Mesenchymal stem cell (in vitro differentiated cells and primary cell): ENCODE measurements around the gene HERPUD1.
"Not testable (repeated sequence)": the region's sequence is repeated elsewhere in the genome, so short reads cannot be mapped to it uniquely, and the experiment has no call there.

ENCODE experiments used
- DNase-seq: peaks from one replicate; pipeline ENCODE4 v3.0.0-alpha.2; 2013
- H2AFZ ChIP-seq: one replicate; pipeline ENCODE4 v1.6.1; 2013; ENCODE audit warnings: low read depth, mild to moderate bottlenecking, control low read depth, inconsistent platforms, low read length, moderate library complexity
- H2AK5ac ChIP-seq: 2 replicates; pipeline ENCODE4 v1.6.1; 2013; ENCODE audit warnings: low read length, moderate library complexity, mild to moderate bottlenecking, inconsistent platforms; ENCODE audit not compliant: severe bottlenecking
- H2BK120ac ChIP-seq: one replicate; pipeline ENCODE4 v1.6.1; 2013; ENCODE audit warnings: low read depth, mild to moderate bottlenecking, inconsistent platforms, low read length, moderate library complexity
- H2BK12ac ChIP-seq, 2 experiments: one replicate each; pipeline ENCODE4 v1.6.1; 2013; ENCODE audit warnings: inconsistent platforms in 2 of 2, low read length in 2 of 2, mild to moderate bottlenecking in 2 of 2, moderate library complexity in 2 of 2, control low read depth in 1 of 2
- H2BK15ac ChIP-seq: one replicate; pipeline ENCODE4 v1.6.1; 2013; ENCODE audit warnings: mild to moderate bottlenecking, low read depth, inconsistent platforms; ENCODE audit not compliant: poor library complexity, severe bottlenecking
- H2BK5ac ChIP-seq: 2 replicates; pipeline ENCODE4 v1.6.1; 2013; ENCODE audit warnings: low read depth, mild to moderate bottlenecking, low read length, control low read depth, inconsistent platforms; ENCODE audit not compliant: poor library complexity, severe bottlenecking
- H3K14ac ChIP-seq, 2 experiments: one replicate each; pipeline ENCODE4 v1.6.1; 2013; ENCODE audit warnings: inconsistent platforms in 2 of 2, low read length in 2 of 2, control low read depth in 1 of 2, mild to moderate bottlenecking in 1 of 2, moderate library complexity in 1 of 2
- H3K18ac ChIP-seq, 2 experiments: one replicate each; pipeline ENCODE4 v1.6.1; 2013; ENCODE audit warnings: inconsistent platforms in 2 of 2, low read length in 2 of 2, control low read depth in 1 of 2, low read depth in 1 of 2, mild to moderate bottlenecking in 1 of 2
- H3K23ac ChIP-seq, 2 experiments: one replicate each; pipeline ENCODE4 v1.6.1; 2013; ENCODE audit warnings: inconsistent platforms in 2 of 2, low read length in 2 of 2, mild to moderate bottlenecking in 2 of 2, moderate library complexity in 2 of 2, control low read depth in 1 of 2
- H3K27ac ChIP-seq: 2 replicates; pipeline ENCODE4 v1.5.1; 2013; ENCODE audit warnings: mild to moderate bottlenecking, moderate library complexity, low read length, control low read depth, inconsistent platforms; ENCODE audit not compliant: poor library complexity, severe bottlenecking
- H3K27me3 ChIP-seq, 2 experiments: 2 replicates each; pipeline versions ENCODE4 v1.6.1 to v1.7.0; 2013; ENCODE audit warnings: low read length in 2 of 2, mild to moderate bottlenecking in 2 of 2, moderate library complexity in 2 of 2, control low read depth in 1 of 2, inconsistent platforms in 1 of 2; ENCODE audit not compliant: control insufficient read depth in 1 of 2, insufficient read depth in 1 of 2
- H3K36me3 ChIP-seq, 2 experiments: 2 replicates each; pipeline versions ENCODE4 v1.6.1 to v1.7.0; 2013; ENCODE audit warnings: low read length in 2 of 2, control low read depth in 1 of 2, inconsistent platforms in 1 of 2, low read depth in 1 of 2, mild to moderate bottlenecking in 1 of 2; ENCODE audit not compliant: insufficient read depth in 2 of 2, control insufficient read depth in 1 of 2
- H3K4ac ChIP-seq, 2 experiments: one replicate each; pipeline ENCODE4 v1.6.1; 2013; ENCODE audit warnings: inconsistent platforms in 2 of 2, low read length in 2 of 2, mild to moderate bottlenecking in 2 of 2, moderate library complexity in 2 of 2, control low read depth in 1 of 2, low read depth in 1 of 2
- H3K4me1 ChIP-seq: 2 replicates; pipeline ENCODE4 v1.6.1; 2013; ENCODE audit warnings: low read depth, low read length, control low read depth; ENCODE audit not compliant: control insufficient read depth, insufficient read depth
- H3K4me2 ChIP-seq: 2 replicates; pipeline ENCODE4 v1.6.1; 2013; ENCODE audit warnings: low read length, mild to moderate bottlenecking, inconsistent platforms; ENCODE audit not compliant: poor library complexity, severe bottlenecking
- H3K4me3 ChIP-seq, 2 experiments: 2 replicates each; pipeline versions ENCODE4 v1.5.1 to v1.7.0; 2013; ENCODE audit warnings: low read length in 2 of 2, mild to moderate bottlenecking in 2 of 2, control low read depth in 1 of 2, low read depth in 1 of 2; ENCODE audit not compliant: insufficient read depth in 1 of 2
- H3K79me1 ChIP-seq: replicated peaks from 2 replicates; pipeline ENCODE4 v1.6.1; 2013; ENCODE audit warnings: mild to moderate bottlenecking, control low read depth, low read length, inconsistent platforms; ENCODE audit not compliant: poor library complexity, severe bottlenecking
- H3K9ac ChIP-seq: 2 replicates; pipeline ENCODE4 v1.7.0; 2013; ENCODE audit warnings: mild to moderate bottlenecking, low read length, moderate library complexity
- H3K9me3 ChIP-seq: 2 replicates; pipeline ENCODE4 v1.7.0; 2013; ENCODE audit warnings: mild to moderate bottlenecking, low read length; ENCODE audit not compliant: control insufficient read depth
- H4K8ac ChIP-seq: one replicate; pipeline ENCODE4 v1.6.1; 2013; ENCODE audit warnings: inconsistent platforms, mild to moderate bottlenecking, low read length, moderate library complexity
- H4K91ac ChIP-seq: one replicate; pipeline ENCODE4 v1.6.1; 2013; ENCODE audit warnings: mild to moderate bottlenecking, low read length, inconsistent platforms
- WGBS: methylation state at CpG from one replicate; pipeline ENCODE4 v1.1.7; 2013; ENCODE audit warnings: mixed read lengths; 5-methylcytosine and 5-hydroxymethylcytosine counted together

Gene HERPUD1

GRCh38 chr16:56990407-56991286, 58.7 kb downstream of the HERPUD1 start:
- no peaks in the 10 kb centered on the region for H3K9me3 ChIP-seq
- peak overlapping the region in 1 of 2 experiments; percentile 74 for H3K14ac ChIP-seq
- H3K4me3 ChIP-seq: peak overlapping the region in 1 of 2 experiments; percentile 96
- no peak overlapping the region for H4K8ac ChIP-seq
- no peak overlapping the region for H3K27ac ChIP-seq
- H2BK120ac ChIP-seq: no peak overlapping the region
- no peaks in the 10 kb centered on the region for H3K79me1 ChIP-seq
- DNase-seq: no peak
- no peak overlapping the region for H2BK15ac ChIP-seq
- no peak overlapping the region for H2AFZ ChIP-seq
- peak overlapping the region; percentile 97 for H3K9ac ChIP-seq
- no peak overlapping the region for H2AK5ac ChIP-seq
- no peak overlapping the region for H3K4ac ChIP-seq
- WGBS: 94% methylated on average over 13 of the region's 16 CpGs
- no peak overlapping the region for H4K91ac ChIP-seq
- H3K23ac ChIP-seq: no peak overlapping the region
- no peak overlapping the region for H3K4me2 ChIP-seq
- peaks cover 12% of the 10 kb centered on the region for H3K4me1 ChIP-seq
- peaks cover 0 to 17% of the 10 kb centered on the region in 2 experiments for H3K36me3 ChIP-seq
- H2BK5ac ChIP-seq: no peak overlapping the region
- no peak overlapping the region for H3K18ac ChIP-seq
- H3K27me3 ChIP-seq: no peaks in the 10 kb centered on the region
- peak overlapping the region; percentile 1 to 76 for H2BK12ac ChIP-seq

DNA sequence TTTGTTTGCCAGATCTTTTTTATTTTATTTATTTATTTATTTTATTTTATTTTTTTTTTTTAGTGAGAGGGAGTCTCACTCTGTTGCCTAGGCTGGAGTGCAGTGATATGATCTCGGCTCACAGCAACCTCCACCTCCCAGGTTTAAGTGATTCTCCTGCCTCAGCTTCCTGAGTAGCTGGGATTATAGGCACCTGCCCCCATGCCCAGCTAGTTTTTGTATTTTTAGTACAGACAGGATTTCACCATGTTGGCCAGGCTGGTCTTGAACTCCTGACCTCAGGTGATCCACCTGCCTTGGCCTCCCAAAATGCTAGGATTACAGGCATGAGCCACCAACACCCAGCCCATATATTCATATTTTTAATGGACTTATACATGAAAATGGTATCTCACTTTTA, 60.5 kb downstream of the HERPUD1 start:
- H2AFZ ChIP-seq: not testable (repeated sequence)
- whole genome bisulfite sequencing: 100% methylated on average over 1 of the region's 1 CpG

GRCh38 chr16:56993204-56993603, 61.3 kb downstream of the HERPUD1 start:
- peaks cover 0 to 28% of the 10 kb centered on the region in 2 experiments for H3K36me3 ChIP-seq
- no peak overlapping the region for H4K8ac ChIP-seq
- no peak overlapping the region for H2BK5ac ChIP-seq
- H3K27ac ChIP-seq: no peak overlapping the region
- H2AFZ ChIP-seq: no peak overlapping the region
- H3K18ac ChIP-seq: no peak overlapping the region
- H2BK15ac ChIP-seq: no peak overlapping the region
- WGBS: 64% methylated on average over 1 of the region's 2 CpGs
- no peak for DNase-seq
- no peaks in the 10 kb centered on the region for H3K9me3 ChIP-seq
- H4K91ac ChIP-seq: no peak overlapping the region
- no peak overlapping the region for H2AK5ac ChIP-seq
- H3K4ac ChIP-seq: no peak overlapping the region
- H2BK120ac ChIP-seq: no peak overlapping the region
- peaks cover 11% of the 10 kb centered on the region for H3K4me1 ChIP-seq
- no peak overlapping the region for H3K14ac ChIP-seq
- H3K4me2 ChIP-seq: no peak overlapping the region
- no peak overlapping the region for H2BK12ac ChIP-seq
- peak overlapping the region; percentile 11 for H3K9ac ChIP-seq
- no peaks in the 10 kb centered on the region for H3K79me1 ChIP-seq
- H3K23ac ChIP-seq: no peak overlapping the region
- peak overlapping the region in 1 of 2 experiments; percentile 14 for H3K4me3 ChIP-seq
- no peaks in the 10 kb centered on the region for H3K27me3 ChIP-seq

More for the DNA sequence above, 60.5 kb downstream of the HERPUD1 start:
- not testable (repeated sequence) for H3K18ac ChIP-seq, H2AK5ac ChIP-seq, H3K79me1 ChIP-seq, H4K8ac ChIP-seq, H2BK5ac ChIP-seq, H2BK120ac ChIP-seq, H3K27ac ChIP-seq, H3K14ac ChIP-seq, DNase-seq, H3K4ac ChIP-seq, H4K91ac ChIP-seq, H2BK12ac ChIP-seq, H3K9ac ChIP-seq, H3K4me2 ChIP-seq, H2BK15ac ChIP-seq, H3K23ac ChIP-seq, H3K9me3 ChIP-seq, H3K4me3 ChIP-seq, H3K27me3 ChIP-seq
- peaks cover 11% of the 10 kb centered on the region for H3K4me1 ChIP-seq
- peaks cover 0 to 26% of the 10 kb centered on the region in 2 experiments for H3K36me3 ChIP-seq

DNA sequence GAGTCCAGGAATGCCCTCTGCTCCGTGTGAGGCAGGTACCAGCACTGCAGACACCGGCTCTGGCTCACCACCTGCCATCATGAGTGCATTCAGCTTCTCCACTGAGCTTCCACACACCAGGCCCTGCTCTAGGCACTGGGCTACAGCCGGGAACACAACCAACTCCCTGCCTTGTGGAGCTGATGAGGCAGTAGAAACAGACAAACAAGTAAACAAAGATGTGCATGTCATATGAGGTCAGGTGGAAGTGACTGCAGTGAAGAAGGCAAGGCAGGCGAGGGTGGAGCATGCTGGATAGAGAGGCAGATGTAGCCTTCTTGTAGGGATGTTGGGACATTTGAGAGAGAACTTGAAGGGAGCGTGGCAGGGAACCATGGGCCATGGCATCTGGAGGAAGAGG, 62.4 kb downstream of the HERPUD1 start:
- H3K27me3 ChIP-seq: no peaks in the 10 kb centered on the region
- H3K36me3 ChIP-seq: peaks cover 0 to 35% of the 10 kb centered on the region in 2 experiments
- H2BK15ac ChIP-seq: no peak overlapping the region
- no peak overlapping the region for H2BK120ac ChIP-seq
- H3K4me1 ChIP-seq: peaks cover 4% of the 10 kb centered on the region
- no peak overlapping the region for H2AFZ ChIP-seq
- no peak overlapping the region for H4K8ac ChIP-seq
- no peak overlapping the region for H3K27ac ChIP-seq
- H4K91ac ChIP-seq: no peak overlapping the region
- H3K4ac ChIP-seq: no peak overlapping the region
- no peak overlapping the region for H3K4me2 ChIP-seq
- peak overlapping the region in 1 of 2 experiments; percentile 5 for H3K14ac ChIP-seq
- H3K9me3 ChIP-seq: no peaks in the 10 kb centered on the region
- H2BK12ac ChIP-seq: no peak overlapping the region
- no peak overlapping the region for H2BK5ac ChIP-seq
- H3K9ac ChIP-seq: no peak overlapping the region
- DNase-seq: no peak
- WGBS: 74% methylated on average over 5 of the region's 5 CpGs
- peak overlapping the region in 1 of 2 experiments; percentile 58 for H3K18ac ChIP-seq
- H3K23ac ChIP-seq: no peak overlapping the region
- no peak overlapping the region for H2AK5ac ChIP-seq
- peaks cover 1% of the 10 kb centered on the region for H3K79me1 ChIP-seq
- no peak overlapping the region for H3K4me3 ChIP-seq
